ENCODE results near the gene CACNA1G. TPM values are rescaled to one million over a fixed set of nuclear protein-coding genes. Genes with fewer than 3 reads are reported as not detected.
A peak's percentile ranks its signal among the peaks of the same experiment; 100 is the strongest.

The CACNA1G gene
- total RNA-seq, 2 experiments from 2014 or later, result not detected

GRCh38 chr17:50667259-50668024 is 106.9 kb downstream of the CACNA1G start:
- Mint-ChIP-seq H3K27ac (no peak overlapping the region), H3K36me3 (ENCODE audit: low read depth) (no peaks in the 10 kb centered on the region), H3K4me1 (peaks cover 8% of the 10 kb centered on the region), H3K27me3 (no peaks in the 10 kb centered on the region), H3K4me3 (no peak overlapping the region), H3K9me3 (no peaks in the 10 kb centered on the region)
- CTCF ChIA-PET, result interaction anchor here (0.6 to 1.5 kb wide), 3 partner anchors 37 to 377 kb away, joined by 3 to 4 read pairs (median 3); no protein-coding TSS in a partner anchor
- POLR2A ChIA-PET, result no interaction called here
- no peak for DNase-seq

DNA sequence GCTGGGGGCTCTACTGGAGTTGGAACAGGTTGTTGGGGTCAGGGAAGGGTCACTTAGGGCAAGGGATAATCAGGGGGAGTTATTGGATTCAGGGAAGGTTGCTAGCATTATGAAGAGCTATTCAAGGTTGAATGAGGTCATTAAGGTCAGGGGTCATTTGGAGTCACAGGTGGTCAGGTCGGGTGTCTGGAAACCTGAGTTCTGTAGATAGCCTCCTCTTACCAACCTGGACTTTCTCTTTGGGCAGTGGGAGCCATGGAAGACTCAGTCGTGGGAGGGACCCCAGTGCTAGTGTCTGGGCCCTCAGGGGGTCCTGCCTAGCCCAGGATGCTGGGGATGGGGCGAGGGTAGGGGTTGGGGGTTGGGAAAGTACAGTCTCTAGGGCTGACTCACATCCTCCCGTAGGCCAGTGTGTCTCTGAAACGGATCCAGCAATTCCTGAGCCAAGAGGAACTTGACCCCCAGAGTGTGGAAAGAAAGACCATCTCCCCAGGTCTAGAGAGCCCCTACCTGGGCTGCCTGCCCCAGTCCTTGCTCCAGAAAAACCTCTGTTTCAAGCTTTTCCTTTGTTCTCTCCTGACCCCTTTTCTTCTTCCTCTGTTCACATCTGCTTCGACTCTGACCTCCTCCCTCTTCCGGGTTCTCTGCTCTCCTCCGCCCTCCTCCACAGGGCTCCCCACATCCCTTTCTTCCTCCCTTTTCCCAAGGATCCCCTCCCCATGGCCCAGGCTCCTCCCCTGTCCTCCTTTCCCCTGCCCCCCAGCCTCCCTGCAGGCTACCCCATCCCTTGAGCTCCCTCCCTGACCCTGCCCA is 107.7 kb downstream of the CACNA1G start:
- no peak for DNase-seq
- Mint-ChIP-seq H3K9me3 (no peaks in the 10 kb centered on the region), H3K4me3 (no peak overlapping the region), H3K27me3 (no peaks in the 10 kb centered on the region), H3K4me1 (peaks cover 3% of the 10 kb centered on the region), H3K27ac (peak overlapping the region; percentile 77), H3K36me3 (ENCODE audit: low read depth) (no peaks in the 10 kb centered on the region)
- ChIA-PET CTCF (interaction anchor here (1.0 to 1.5 kb wide), 4 partner anchors 13 to 97 kb away, joined by 3 to 4 read pairs (median 3); no protein-coding TSS in a partner anchor), POLR2A (no interaction called here)

DNA sequence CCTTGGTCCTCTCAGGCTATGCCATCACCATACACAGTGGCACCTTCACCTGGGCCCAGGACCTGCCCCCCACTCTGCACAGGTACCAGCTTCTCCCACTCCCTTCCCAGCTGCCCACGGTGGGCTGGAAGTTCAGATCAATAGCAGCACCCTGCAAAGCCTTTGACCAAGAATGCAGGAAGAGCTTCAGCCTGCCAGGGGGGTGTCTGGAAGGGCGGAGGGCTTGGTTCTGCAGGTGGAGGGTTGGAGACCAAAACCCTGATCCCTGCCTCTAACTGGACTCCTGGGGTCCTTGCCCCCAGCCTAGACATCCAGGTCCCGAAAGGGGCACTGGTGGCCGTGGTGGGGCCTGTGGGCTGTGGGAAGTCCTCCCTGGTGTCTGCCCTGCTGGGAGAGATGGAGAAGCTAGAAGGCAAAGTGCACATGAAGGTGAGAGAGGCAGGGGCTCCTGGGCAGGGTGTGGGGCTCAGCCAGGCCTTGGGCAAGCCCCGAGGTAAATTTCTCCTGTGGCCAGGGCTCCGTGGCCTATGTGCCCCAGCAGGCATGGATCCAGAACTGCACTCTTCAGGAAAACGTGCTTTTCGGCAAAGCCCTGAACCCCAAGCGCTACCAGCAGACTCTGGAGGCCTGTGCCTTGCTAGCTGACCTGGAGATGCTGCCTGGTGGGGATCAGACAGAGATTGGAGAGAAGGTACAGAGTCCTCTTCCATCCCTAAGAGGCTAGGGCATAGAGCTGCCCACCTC is 108.5 kb downstream of the CACNA1G start:
- Mint-ChIP-seq H3K4me3 (no peak overlapping the region), H3K36me3 (ENCODE audit: low read depth) (no peaks in the 10 kb centered on the region), H3K27ac (no peak overlapping the region), H3K9me3 (no peaks in the 10 kb centered on the region), H3K4me1 (peaks cover 2% of the 10 kb centered on the region), H3K27me3 (no peaks in the 10 kb centered on the region)
- POLR2A ChIA-PET, result no interaction called here
- CTCF ChIA-PET, result interaction anchor here (1.0 to 1.5 kb wide), 5 partner anchors 14 to 186 kb away, joined by 3 to 4 read pairs (median 3); no protein-coding TSS in a partner anchor
- no peak for DNase-seq

DNA sequence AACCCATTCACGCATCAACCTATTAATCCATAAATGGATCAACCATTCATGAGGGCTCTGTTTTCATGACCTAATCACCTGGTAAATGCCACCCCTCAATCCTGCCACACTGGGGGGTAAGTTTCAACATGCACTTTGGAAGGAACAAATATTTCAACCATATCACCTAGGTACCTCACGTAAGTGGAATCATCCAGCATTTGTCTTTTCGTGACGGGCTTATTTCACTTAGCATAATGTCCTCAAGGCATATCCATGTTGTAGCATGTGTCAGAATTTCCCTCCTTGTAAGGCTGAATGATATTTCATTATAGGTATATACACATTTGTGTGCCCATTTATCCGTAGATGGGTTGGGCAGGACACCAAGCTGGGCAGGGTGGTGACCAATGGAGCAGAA is 111.6 kb downstream of the CACNA1G start:
- CTCF ChIA-PET, result interaction anchor here (0.5 kb wide), 1 partner anchor 811 kb away, joined by 4 read pairs; no protein-coding TSS in a partner anchor
- POLR2A ChIA-PET, result no interaction called here
- no peak overlapping the region for H3K4me3 Mint-ChIP-seq

GRCh38 chr17:50672831-50673551 is 112.5 kb downstream of the CACNA1G start:
- ChIA-PET CTCF (no interaction called here), POLR2A (no interaction called here)
- no peak overlapping the region for H3K27ac Mint-ChIP-seq
- H3K27me3 Mint-ChIP-seq, result no peaks in the 10 kb centered on the region
- H3K4me1 Mint-ChIP-seq, result peaks cover under 1% of the 10 kb centered on the region
- no peak overlapping the region for H3K4me3 Mint-ChIP-seq
- no peaks in the 10 kb centered on the region for H3K9me3 Mint-ChIP-seq
- H3K36me3 Mint-ChIP-seq (ENCODE audit: low read depth), result no peaks in the 10 kb centered on the region
- DNase-seq, result no peak

More for the DNA sequence above, 111.6 kb downstream of the CACNA1G start:
- Mint-ChIP-seq H3K4me1 (peaks cover 2% of the 10 kb centered on the region), H3K27ac (no peak overlapping the region), H3K27me3 (no peaks in the 10 kb centered on the region), H3K36me3 (ENCODE audit: low read depth) (no peaks in the 10 kb centered on the region), H3K9me3 (no peaks in the 10 kb centered on the region)
- DNase-seq, result no peak

- Mint-ChIP-seq H3K4me3 (no peak overlapping the region), H3K27ac (no peak overlapping the region), H3K36me3 (ENCODE audit: low read depth) (no peaks in the 10 kb centered on the region), H3K27me3 (peaks cover 4% of the 10 kb centered on the region), H3K4me1 (no peaks in the 10 kb centered on the region), H3K9me3 (no peaks in the 10 kb centered on the region)
- DNase-seq, result no peak
- POLR2A ChIA-PET, result no interaction called here
- CTCF ChIA-PET, result interaction anchor here (1.4 kb wide), 1 partner anchor 44 kb away, joined by 4 read pairs; no protein-coding TSS in a partner anchor
Observed at GRCh38 chr17:50675190-50675589, 114.7 kb downstream of the CACNA1G start.

DNA sequence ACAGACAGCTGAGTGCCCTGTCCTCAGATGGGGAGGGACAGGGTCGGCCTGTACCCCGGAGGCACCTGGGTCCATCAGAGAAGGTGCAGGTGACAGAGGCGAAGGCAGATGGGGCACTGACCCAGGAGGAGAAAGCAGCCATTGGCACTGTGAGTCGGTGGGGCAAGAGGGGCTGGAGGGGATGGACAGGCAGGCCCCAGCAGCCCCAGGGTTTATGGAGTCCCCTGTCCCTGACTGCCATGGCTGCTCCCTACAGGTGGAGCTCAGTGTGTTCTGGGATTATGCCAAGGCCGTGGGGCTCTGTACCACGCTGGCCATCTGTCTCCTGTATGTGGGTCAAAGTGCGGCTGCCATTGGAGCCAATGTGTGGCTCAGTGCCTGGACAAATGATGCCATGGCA is 115.1 kb downstream of the CACNA1G start:
- no peak for DNase-seq
- Mint-ChIP-seq H3K27ac (no peak overlapping the region), H3K36me3 (ENCODE audit: low read depth) (no peaks in the 10 kb centered on the region), H3K4me1 (no peaks in the 10 kb centered on the region), H3K27me3 (peaks cover 8% of the 10 kb centered on the region), H3K9me3 (no peaks in the 10 kb centered on the region), H3K4me3 (no peak overlapping the region)
- POLR2A ChIA-PET, result no interaction called here
- CTCF ChIA-PET, result no interaction called here

DNA sequence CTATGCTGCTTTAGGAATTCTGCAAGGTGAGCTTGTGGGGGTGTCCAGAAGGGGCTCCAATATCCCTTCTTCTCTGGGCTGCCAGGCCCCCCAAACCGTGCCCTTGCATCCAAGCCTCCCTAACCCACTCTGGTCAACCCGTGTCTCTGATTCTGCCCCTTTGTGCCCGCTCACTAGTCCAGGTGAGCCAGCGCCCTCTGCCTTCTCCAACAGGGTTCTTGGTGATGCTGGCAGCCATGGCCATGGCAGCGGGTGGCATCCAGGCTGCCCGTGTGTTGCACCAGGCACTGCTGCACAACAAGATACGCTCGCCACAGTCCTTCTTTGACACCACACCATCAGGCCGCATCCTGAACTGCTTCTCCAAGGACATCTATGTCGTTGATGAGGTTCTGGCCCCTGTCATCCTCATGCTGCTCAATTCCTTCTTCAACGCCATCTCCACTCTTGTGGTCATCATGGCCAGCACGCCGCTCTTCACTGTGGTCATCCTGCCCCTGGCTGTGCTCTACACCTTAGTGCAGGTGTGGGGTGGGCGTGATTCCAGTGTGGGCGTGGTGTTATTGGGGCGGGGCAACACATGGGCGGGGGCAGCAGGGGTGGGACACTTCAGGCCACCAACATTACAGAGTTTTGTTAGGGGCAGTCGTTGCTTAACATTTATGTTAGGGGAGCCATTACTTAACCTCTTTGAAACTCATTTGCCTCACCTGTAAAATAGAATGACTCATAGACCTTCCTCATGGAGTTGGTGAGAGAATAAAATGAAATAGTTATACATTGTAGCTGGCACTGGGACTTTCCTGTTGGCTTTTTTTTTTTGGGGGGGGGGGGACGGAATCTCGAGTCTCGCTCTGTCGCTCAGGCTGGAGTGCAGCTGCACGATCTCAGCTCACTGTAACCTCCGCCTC is 115.8 kb downstream of the CACNA1G start:
- H3K27me3 Mint-ChIP-seq, result peaks cover 12% of the 10 kb centered on the region
- ChIA-PET POLR2A (no interaction called here), CTCF (no interaction called here)
- peaks cover 3% of the 10 kb centered on the region for H3K4me1 Mint-ChIP-seq
- H3K27ac Mint-ChIP-seq, result no peak overlapping the region
- H3K4me3 Mint-ChIP-seq, result no peak overlapping the region
- H3K36me3 Mint-ChIP-seq (ENCODE audit: low read depth), result no peaks in the 10 kb centered on the region
- DNase-seq, result no peak
- no peaks in the 10 kb centered on the region for H3K9me3 Mint-ChIP-seq

Other genes starting within 250 kb of the CACNA1G start
- gene XYLT2, start 214.6 kb upstream of the CACNA1G start, total RNA-seq, result 10 to 100 TPM; 22.1 to 23.6 TPM
- 10 to 100 TPM; 62.9 to 71.4 TPM for gene MRPL27, start 187.5 kb upstream of the CACNA1G start, total RNA-seq
- gene EME1, start 187.5 kb upstream of the CACNA1G start, total RNA-seq, result 10 to 100 TPM; 19.9 to 21.8 TPM
- gene LRRC59, start 163.2 kb upstream of the CACNA1G start, total RNA-seq, result 10 to 100 TPM; 60.8 to 68.5 TPM
- gene ACSF2, start 134.5 kb upstream of the CACNA1G start, total RNA-seq, result 10 to 100 TPM; 24.5 to 31.4 TPM
- not detected for gene CHAD, start 91.8 kb upstream of the CACNA1G start, total RNA-seq
- gene RSAD1, start 81.9 kb upstream of the CACNA1G start, total RNA-seq, result 10 to 100 TPM; 22.5 to 25.1 TPM
- 1 to 10 TPM; 3.0 to 4.8 TPM for gene MYCBPAP, start 52.3 kb upstream of the CACNA1G start, total RNA-seq
- not detected for gene EPN3, start 28.0 kb upstream of the CACNA1G start, total RNA-seq
- 1 to 10 TPM; 3.9 to 6.2 TPM for gene SPATA20, start 13.5 kb upstream of the CACNA1G start, total RNA-seq
- gene ABCC3, start 74.2 kb downstream of the CACNA1G start, total RNA-seq, result not detected
- 10 to 100 TPM; 31.1 to 34.2 TPM for gene ANKRD40, start 147.2 kb downstream of the CACNA1G start, total RNA-seq
- gene LUC7L3, start 158.9 kb downstream of the CACNA1G start, total RNA-seq, result 100 to 1,000 TPM; 108 to 139 TPM
- not detected for gene ANKRD40CL, start 206.8 kb downstream of the CACNA1G start, total RNA-seq